ENCODE results near the gene MAP2K4. TPM values are rescaled to one million over a fixed set of nuclear protein-coding genes. Genes with fewer than 3 reads are reported as not detected.

Gene MAP2K4
- total and polyA plus RNA-seq, 10 donors = 8.2 to 35.1 (median 26.0) TPM

DNA sequence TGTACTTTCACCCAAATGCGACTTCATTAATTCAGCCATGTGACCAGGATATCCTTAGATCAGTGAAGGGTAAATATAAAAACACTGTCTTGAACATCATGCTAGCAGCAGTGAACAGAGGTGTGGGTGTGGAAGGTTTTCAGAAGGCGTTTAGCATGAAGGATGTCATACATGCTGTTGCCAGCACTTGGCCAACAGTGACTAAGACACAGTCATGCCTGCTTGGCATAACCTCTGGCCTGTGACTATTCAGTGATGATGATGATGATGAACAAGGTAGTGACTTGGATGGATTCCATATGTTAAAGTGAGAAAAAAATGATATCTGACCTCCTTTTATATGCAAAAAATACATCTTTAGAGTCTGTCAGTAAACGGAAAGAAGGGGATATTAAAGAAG is 97.9 kb downstream of the MAP2K4 start:
- intact Hi-C loops (cut with DNase I; ENCODE audit: low total_unique reads) = no loop called here
- Histone ChIP-seq H3K4me1 (no peaks in the 10 kb centered on the region), H3K27ac (no peak overlapping the region), H3K36me3 (peaks cover 0 to 62% (median 37%) of the 10 kb centered on the region in 6 donors), H3K4me3 (no peak overlapping the region), H3K9me3 (no peaks in the 10 kb centered on the region), H3K27me3 (replicated peaks in 1 of 7) (no peaks in the 10 kb centered on the region)
- TF ChIP-seq POLR2AphosphoS5 (IDR thresholded peaks at IDR 0.05) (no peak), POLR2A (IDR thresholded peaks at IDR 0.05) (no peak), CTCF (IDR thresholded peaks at IDR 0.05 in 8 of 11, conservative IDR thresholded peaks at IDR 0.05 in 3 of 11) (no peak)
- DNase-seq = no peak
- 94 to 98% (median 96%) methylated on average over 3 of the region's 3 CpGs for WGBS, 5 donors

DNA sequence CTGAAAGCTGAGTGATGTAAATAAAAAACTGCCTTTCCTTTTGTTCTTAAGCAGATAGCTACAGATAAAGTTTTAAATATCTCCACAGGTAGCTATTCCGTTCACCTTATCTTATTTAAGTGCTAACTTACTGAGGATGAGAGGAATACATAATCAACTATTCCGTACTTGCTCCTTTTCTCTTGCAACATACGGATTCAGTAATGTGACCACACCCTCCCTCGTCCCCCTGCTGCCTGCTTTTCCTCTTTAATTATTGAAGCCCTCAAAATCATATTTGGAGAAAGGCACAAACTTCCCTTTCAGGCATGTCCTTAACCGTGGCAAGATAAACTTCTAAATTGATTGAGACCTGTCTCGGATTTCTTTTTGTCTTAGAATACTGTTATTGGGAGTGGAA is 101.4 kb downstream of the MAP2K4 start:
- Histone ChIP-seq H3K4me3 (no peak overlapping the region), H3K36me3 (peaks cover 3 to 61% (median 35%) of the 10 kb centered on the region in 6 donors), H3K9me3 (peaks cover 0 to 6% (median 0%) of the 10 kb centered on the region in 8 donors), H3K4me1 (no peaks in the 10 kb centered on the region), H3K27me3 (replicated peaks in 1 of 7) (no peaks in the 10 kb centered on the region), H3K27ac (no peak overlapping the region)
- no peak for DNase-seq
- intact Hi-C loops (cut with DNase I; ENCODE audit: low total_unique reads) = no loop called here
- WGBS, 5 donors = 86 to 89% (median 88%) methylated on average over 6 of the region's 6 CpGs
- TF ChIP-seq POLR2AphosphoS5 (IDR thresholded peaks at IDR 0.05) (no peak), POLR2A (IDR thresholded peaks at IDR 0.05) (no peak), CTCF (IDR thresholded peaks at IDR 0.05 in 8 of 11, conservative IDR thresholded peaks at IDR 0.05 in 3 of 11) (no peak)

DNA sequence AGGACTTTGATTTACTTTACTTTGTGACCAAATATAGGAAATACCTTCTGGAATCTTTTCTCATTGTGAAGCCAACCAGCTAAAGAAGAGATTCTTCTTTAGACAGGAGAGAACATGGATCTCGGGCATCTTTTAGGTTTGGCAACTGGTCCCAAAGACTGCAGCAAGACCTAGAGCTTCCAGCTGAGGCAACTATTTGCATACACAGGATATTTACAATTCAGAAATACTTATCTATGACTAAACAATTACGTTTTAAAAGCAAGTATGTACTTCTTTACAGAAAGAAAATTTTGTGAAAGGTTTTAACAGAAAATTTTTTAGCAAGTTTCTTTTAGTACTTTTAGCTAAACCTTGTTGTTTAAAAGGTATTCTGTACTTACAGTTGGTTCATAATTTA is 106.5 kb downstream of the MAP2K4 start:
- Histone ChIP-seq H3K4me3 (no peak overlapping the region), H3K9me3 (peaks cover 0 to 6% (median 0%) of the 10 kb centered on the region in 8 donors), H3K27me3 (replicated peaks in 1 of 7) (no peaks in the 10 kb centered on the region), H3K36me3 (peaks cover 3 to 87% (median 64%) of the 10 kb centered on the region in 6 donors), H3K4me1 (no peaks in the 10 kb centered on the region), H3K27ac (no peak overlapping the region)
- WGBS, 5 donors = 86 to 89% (median 87%) methylated on average over 2 of the region's 2 CpGs
- no peak for DNase-seq
- intact Hi-C loops (cut with DNase I; ENCODE audit: low total_unique reads) = no loop called here
- TF ChIP-seq CTCF (IDR thresholded peaks at IDR 0.05 in 8 of 11, conservative IDR thresholded peaks at IDR 0.05 in 3 of 11) (no peak), POLR2AphosphoS5 (IDR thresholded peaks at IDR 0.05) (no peak), POLR2A (IDR thresholded peaks at IDR 0.05) (no peak)

GRCh38 chr17:12127667-12128066 is 107.0 kb downstream of the MAP2K4 start:
- no peak for DNase-seq
- 46 to 72% (median 47%) methylated on average over 2 of the region's 2 CpGs for WGBS, 5 donors
- intact Hi-C loops (cut with DNase I; ENCODE audit: low total_unique reads) = no loop called here

More at GRCh38 chr17:12127667-12128066, 107.0 kb downstream of the MAP2K4 start:
- TF ChIP-seq POLR2AphosphoS5 (IDR thresholded peaks at IDR 0.05) (no peak), CTCF (IDR thresholded peaks at IDR 0.05 in 8 of 11, conservative IDR thresholded peaks at IDR 0.05 in 3 of 11) (no peak), POLR2A (IDR thresholded peaks at IDR 0.05) (no peak)
- Histone ChIP-seq H3K4me1 (no peaks in the 10 kb centered on the region), H3K9me3 (peaks cover 0 to 6% (median 0%) of the 10 kb centered on the region in 8 donors), H3K4me3 (no peak overlapping the region), H3K27me3 (replicated peaks in 1 of 7) (no peaks in the 10 kb centered on the region), H3K36me3 (peaks cover 3 to 92% (median 65%) of the 10 kb centered on the region in 6 donors), H3K27ac (no peak overlapping the region)

All from spleen (tissue), 11 donors.